Activated T-helper 17 cell treated with anti-CD3 and anti-CD28 coated beads, Interleukin-2, amount 50 U/mL, for 72 hours (primary cell): ENCODE measurements around the gene ZNF365. TPM values are rescaled to one million over a fixed set of nuclear protein-coding genes. Genes with fewer than 3 reads are reported as not detected.
A peak's percentile ranks its signal among the peaks of the same experiment; 100 is the strongest.
"Not testable (repeated sequence)": the region's sequence is repeated elsewhere in the genome, so short reads cannot be mapped to it uniquely, and the experiment has no call there.

ENCODE experiments used
- ATAC-seq: fragments of 150-1000 bp; cut with Tn5 transposase; replicated peaks from 2 replicates; pipeline ENCODE4 v1.10.0; 2021; ENCODE audit warnings: mild to moderate bottlenecking, moderate library complexity
- H3K27ac Mint-ChIP-seq: one replicate; pipeline ENCODE4 v1.8.0; 2022; ENCODE audit warnings: mixed read lengths
- H3K27me3 Mint-ChIP-seq: one replicate; pipeline ENCODE4 v1.8.0; 2022; ENCODE audit warnings: mixed read lengths
- H3K36me3 Mint-ChIP-seq: one replicate; pipeline ENCODE4 v1.8.0; 2022; ENCODE audit warnings: low read depth, mild to moderate bottlenecking, mixed read lengths
- H3K4me1 Mint-ChIP-seq: one replicate; pipeline ENCODE4 v1.8.0; 2022; ENCODE audit warnings: mixed read lengths
- H3K4me3 Mint-ChIP-seq: one replicate; pipeline ENCODE4 v1.8.0; 2022; ENCODE audit warnings: mild to moderate bottlenecking, mixed read lengths
- H3K9me3 Mint-ChIP-seq: one replicate; pipeline ENCODE4 v1.8.0; 2022; ENCODE audit warnings: mixed read lengths
- total RNA-seq, 2 donors: library from RNA; stranded (reverse); gene quantifications; one replicate each; pipeline ENCODE4 v1.2.3, GENCODE V29; 2022

The ZNF365 gene
- total RNA-seq, 2 donors from 2014 or later = 0.15 to 0.19 TPM

DNA sequence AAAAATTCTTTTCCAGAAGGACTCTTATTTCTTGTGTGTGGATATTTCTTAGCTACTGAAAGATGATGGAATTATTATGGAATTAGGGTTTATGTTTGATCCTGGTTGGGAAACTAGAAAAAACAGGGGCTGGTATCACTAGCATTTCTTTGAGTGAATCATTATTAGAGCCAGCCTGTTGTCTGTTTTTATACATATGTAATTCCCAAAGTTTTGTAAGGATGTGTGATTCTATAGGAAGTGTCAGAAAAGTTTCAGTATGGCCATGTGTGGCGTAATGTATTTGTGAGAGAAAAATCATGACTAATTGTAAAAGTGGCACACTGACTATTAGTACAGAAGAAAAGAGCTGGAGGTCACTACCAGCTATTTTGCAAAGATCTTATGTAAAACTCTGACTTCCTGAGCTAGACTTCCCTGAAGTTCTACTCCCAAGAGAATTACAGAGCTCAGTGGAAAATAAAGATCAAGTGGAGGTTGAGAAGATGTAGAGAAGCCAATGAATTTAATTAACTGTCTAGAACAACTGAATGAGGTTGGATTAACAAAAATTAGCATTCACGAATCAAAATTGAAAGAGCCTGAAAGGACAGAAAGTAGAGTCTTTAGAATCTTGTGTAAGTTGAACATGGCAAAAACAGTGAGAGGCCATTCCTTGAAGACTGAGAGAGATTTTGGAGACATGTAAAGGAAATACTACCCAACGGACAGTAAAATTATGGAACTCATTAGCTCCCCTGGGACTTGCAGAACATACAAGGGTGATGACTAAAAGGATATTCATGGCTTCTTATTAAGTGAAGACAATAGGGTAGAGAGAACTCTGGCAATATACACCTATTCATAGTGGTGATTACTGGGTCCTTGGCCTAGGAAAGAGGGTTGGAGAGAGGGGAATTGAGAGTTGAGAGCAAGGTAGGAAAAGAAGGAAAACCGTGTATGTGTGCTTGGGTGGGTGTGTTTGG lies 12.5 kb downstream of the ZNF365 start:
- Mint-ChIP-seq H3K27ac (no peak overlapping the region), H3K4me1 (peaks cover 24% of the 10 kb centered on the region), H3K4me3 (no peak overlapping the region), H3K9me3 (peaks cover 5% of the 10 kb centered on the region), H3K36me3 (no peaks in the 10 kb centered on the region), H3K27me3 (no peaks in the 10 kb centered on the region)
- ATAC-seq = no peak

DNA sequence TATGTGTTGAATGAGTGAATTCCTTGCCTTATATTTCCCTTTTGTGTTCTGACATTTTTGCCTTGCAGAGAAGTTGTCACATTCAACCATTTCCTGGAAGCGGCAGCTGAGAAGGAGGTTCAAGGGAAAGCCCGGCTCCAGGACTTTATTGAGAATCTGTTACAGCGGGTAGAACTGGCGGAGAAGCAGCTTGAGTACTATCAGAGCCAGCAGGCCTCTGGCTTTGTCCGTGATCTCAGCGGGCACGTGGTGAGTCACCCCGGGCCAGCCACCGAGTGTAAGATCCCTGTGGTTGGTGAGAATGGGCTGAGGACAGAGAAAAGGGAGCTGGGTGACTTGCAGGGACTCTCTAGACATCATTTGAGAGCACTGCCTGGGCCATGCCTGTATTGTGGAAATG lies 14.2 kb downstream of the ZNF365 start:
- Mint-ChIP-seq H3K4me3 (no peak overlapping the region), H3K36me3 (no peaks in the 10 kb centered on the region), H3K4me1 (peaks cover 19% of the 10 kb centered on the region), H3K27me3 (no peaks in the 10 kb centered on the region), H3K27ac (no peak overlapping the region), H3K9me3 (peaks cover 5% of the 10 kb centered on the region)
- no peak for ATAC-seq

DNA sequence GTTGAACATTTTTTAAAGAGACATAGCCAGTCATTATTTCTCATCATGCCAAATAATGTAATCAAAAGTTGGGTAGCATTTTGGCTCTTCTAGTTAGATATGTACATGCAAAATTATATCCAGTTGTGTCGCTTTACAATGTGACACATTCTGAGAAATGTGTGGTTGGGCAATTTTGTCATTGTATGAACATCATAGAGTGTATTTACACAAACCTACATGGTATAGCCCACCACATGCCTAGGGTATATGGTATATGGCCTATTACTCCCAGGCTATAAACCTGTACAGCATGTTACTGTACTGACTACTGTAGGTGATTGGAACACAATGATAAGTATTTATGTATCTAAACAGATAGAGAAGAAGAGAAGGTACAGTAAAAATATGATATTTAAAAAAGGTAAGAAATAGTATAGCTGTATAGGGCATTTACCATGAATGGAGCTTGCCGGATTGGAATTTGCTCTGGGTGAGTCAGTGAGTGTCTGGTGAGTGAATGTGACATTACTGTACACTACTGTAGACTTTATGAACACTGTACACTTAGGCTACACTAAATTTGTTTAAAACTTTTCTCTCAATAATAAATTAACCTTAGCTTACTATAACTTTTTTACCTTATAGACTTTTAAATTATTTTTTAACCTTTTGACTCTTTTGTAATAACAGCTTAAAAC lies 16.5 kb downstream of the ZNF365 start:
- peak; percentile 66 for ATAC-seq
- no peaks in the 10 kb centered on the region for H3K36me3 Mint-ChIP-seq
- peaks cover 5% of the 10 kb centered on the region for H3K9me3 Mint-ChIP-seq
- H3K27ac Mint-ChIP-seq = no peak overlapping the region
- peaks cover 5% of the 10 kb centered on the region for H3K4me1 Mint-ChIP-seq
- H3K27me3 Mint-ChIP-seq = peaks cover 6% of the 10 kb centered on the region
- no peak overlapping the region for H3K4me3 Mint-ChIP-seq

DNA sequence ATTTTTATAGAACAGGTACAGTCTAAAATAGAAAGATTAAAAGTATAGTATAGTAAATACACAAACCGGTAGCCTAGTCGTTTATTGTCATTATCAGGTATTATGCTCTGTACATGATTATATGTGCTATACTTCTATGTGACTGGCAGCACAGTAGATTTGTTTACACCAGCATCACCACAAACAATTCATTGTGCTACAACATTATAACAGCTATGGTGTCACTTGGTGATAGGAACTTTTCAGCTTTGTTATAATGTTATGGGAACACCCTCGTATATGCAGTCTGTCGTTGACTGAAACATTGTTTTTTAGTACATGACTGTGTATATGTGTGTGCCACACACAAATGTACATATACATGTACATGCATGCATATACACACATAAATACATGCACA lies 19.1 kb downstream of the ZNF365 start:
- ATAC-seq = no peak
- H3K9me3 Mint-ChIP-seq = no peaks in the 10 kb centered on the region
- H3K4me1 Mint-ChIP-seq = no peaks in the 10 kb centered on the region
- H3K4me3 Mint-ChIP-seq = no peak overlapping the region
- H3K27ac Mint-ChIP-seq = no peak overlapping the region
- H3K36me3 Mint-ChIP-seq = no peaks in the 10 kb centered on the region
- H3K27me3 Mint-ChIP-seq = peaks cover 6% of the 10 kb centered on the region

DNA sequence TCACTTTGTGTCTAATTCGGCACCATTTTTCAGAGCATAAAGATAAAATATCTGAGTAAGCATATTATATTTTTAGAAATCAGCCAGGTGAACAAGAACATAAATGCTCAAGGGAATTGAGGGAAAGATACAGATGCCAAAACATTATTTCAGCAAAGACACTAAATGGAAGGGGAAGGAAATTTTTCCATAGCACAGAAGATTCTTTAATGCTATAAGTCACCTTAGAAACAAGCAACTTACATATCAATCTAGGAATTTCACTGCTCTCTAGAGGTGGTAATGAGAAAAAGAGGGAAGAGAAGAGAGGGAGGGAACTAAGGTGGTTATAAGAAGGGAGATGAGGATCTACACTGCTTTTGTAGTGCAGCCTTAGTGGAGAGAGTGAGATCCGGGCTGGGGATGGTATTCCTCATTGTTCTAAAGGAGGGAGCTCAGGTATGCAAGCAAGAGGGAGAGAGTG lies 20.4 kb downstream of the ZNF365 start:
- Mint-ChIP-seq H3K4me3 (no peak overlapping the region), H3K9me3 (no peaks in the 10 kb centered on the region), H3K27ac (no peak overlapping the region), H3K36me3 (no peaks in the 10 kb centered on the region), H3K4me1 (no peaks in the 10 kb centered on the region), H3K27me3 (peaks cover 6% of the 10 kb centered on the region)
- ATAC-seq = no peak

DNA sequence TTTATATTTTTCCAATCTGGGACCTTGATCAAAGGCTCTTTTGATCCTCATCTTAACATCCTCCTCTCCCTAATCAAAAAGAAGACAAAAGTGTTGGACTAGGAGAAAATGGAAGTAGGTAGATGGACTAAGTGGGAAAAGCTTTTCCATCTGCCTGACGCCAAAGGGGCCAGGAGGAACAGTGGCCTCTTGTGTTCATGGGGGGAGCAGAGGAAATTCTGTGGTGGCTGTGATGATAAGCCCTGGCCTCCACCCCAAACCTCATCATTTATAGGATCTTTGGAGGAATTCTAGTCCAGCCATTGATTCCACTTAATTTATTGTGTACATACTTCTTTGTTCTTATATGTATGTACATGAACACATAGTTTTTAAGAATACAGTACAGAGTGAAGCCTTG lies 21.7 kb downstream of the ZNF365 start:
- no peak overlapping the region for H3K27ac Mint-ChIP-seq
- no peak for ATAC-seq
- no peaks in the 10 kb centered on the region for H3K36me3 Mint-ChIP-seq
- peaks cover 6% of the 10 kb centered on the region for H3K27me3 Mint-ChIP-seq
- no peaks in the 10 kb centered on the region for H3K4me1 Mint-ChIP-seq
- H3K4me3 Mint-ChIP-seq = no peak overlapping the region
- H3K9me3 Mint-ChIP-seq = no peaks in the 10 kb centered on the region

DNA sequence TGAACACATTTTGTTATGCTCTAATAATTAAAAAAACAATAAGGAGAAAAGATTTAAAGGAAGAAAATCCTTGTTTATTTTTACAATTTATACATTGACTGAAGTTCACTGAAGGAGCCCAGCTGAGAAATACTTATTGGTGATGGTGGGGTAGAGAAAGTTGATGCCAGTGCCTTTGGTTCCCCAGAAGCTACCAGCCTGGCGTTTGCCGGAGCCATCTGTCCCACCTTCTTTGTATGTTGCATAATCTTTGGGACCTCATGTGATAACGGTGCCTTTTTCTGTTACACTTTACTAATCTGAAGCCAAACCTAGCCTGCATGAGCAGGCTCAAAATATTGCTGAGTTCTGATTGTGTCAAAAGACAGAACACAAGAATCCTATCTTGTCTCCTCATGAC lies 22.7 kb downstream of the ZNF365 start:
- Mint-ChIP-seq H3K27ac (no peak overlapping the region), H3K4me3 (no peak overlapping the region), H3K27me3 (peaks cover 6% of the 10 kb centered on the region), H3K4me1 (no peaks in the 10 kb centered on the region), H3K9me3 (no peaks in the 10 kb centered on the region), H3K36me3 (no peaks in the 10 kb centered on the region)
- ATAC-seq = no peak

DNA sequence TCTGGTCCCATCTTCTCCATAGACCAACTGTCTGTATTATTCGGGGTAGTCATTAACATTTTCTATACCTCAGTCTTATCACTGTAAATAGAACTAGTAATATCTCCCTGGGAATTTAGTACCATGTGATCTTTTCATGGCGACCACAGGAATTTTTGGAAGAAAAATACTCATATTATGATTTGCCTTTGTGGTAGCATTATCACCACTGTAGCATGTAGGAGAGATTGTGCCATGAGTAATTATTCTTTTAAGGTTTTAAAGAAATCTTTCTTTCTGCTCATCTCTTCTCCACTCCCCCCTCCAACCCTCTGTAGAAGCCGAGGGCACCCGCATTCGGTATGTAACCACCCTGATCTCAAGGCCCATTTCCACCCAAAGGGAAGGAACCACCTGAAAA lies 25.0 kb downstream of the ZNF365 start:
- Mint-ChIP-seq H3K36me3 (no peaks in the 10 kb centered on the region), H3K27ac (no peak overlapping the region), H3K4me3 (no peak overlapping the region), H3K9me3 (no peaks in the 10 kb centered on the region), H3K27me3 (peaks cover 9% of the 10 kb centered on the region), H3K4me1 (no peaks in the 10 kb centered on the region)
- no peak for ATAC-seq

DNA sequence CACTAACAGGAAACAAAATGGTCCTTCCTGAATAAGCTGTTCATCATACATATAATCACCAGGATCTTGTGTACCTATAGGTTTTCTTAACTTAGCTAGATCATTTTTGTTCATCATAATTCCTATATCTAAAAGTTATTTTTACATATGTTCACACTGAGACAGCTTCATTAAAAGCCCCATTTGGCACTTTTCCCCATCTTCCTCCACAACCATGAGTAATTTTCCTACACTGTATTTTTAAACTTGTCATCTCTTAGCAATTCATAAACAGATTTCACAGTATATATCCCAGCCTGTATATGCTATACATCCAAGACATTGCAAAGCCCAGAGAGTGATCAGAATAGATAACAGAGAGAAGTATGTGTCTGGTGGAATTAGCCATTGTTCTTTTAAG lies 28.3 kb downstream of the ZNF365 start:
- H3K4me1 Mint-ChIP-seq = no peaks in the 10 kb centered on the region
- ATAC-seq = no peak

DNA sequence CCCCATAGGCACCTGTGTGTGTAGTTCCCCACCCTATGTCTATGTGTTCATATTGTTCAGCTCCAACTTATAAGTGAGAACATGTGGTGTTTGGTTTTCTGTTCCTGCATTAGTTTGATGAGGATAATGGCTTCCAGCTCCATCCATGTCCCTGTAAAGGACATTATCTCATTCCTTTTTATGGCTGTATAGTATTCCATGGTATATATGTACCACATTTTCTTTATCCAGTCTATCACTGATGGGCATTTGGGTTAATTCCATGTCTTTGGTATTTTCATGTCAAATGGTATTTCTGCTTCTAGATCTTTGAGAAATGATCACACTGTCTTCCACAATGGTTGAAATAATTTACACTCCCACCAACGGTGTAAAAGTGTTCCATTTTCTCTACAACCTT lies 36.4 kb downstream of the ZNF365 start:
- H3K36me3 Mint-ChIP-seq, H3K4me3 Mint-ChIP-seq, H3K27me3 Mint-ChIP-seq, H3K4me1 Mint-ChIP-seq, ATAC-seq, H3K27ac Mint-ChIP-seq: not testable (repeated sequence)
- H3K9me3 Mint-ChIP-seq = peaks cover 15% of the 10 kb centered on the region

More for the DNA sequence above, 28.3 kb downstream of the ZNF365 start:
- peaks cover 3% of the 10 kb centered on the region for H3K27me3 Mint-ChIP-seq
- H3K36me3 Mint-ChIP-seq = no peaks in the 10 kb centered on the region
- no peak overlapping the region for H3K4me3 Mint-ChIP-seq
- no peak overlapping the region for H3K27ac Mint-ChIP-seq
- H3K9me3 Mint-ChIP-seq = peaks cover 2% of the 10 kb centered on the region

DNA sequence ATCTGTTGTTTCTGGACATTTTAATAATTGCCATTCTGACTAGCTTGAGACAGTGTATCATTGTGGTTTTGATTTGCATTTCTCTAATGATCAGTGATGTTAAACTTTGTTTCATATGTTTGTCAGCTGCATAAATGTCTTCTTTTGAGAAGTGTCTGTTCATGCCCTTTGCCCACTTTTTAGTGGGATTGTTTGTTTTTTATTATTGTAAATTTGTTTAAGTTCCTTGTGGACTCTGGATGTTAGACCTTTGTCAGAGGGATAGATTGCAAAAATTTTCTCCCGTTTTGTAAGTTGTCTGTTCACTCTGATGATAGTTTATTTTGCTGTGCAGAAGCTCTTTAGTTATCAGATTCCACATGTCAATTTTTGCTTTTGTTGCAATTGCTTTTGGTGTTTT lies 36.8 kb downstream of the ZNF365 start:
- Mint-ChIP-seq H3K9me3 (peaks cover 15% of the 10 kb centered on the region), H3K27me3 (peaks cover 13% of the 10 kb centered on the region)

DNA sequence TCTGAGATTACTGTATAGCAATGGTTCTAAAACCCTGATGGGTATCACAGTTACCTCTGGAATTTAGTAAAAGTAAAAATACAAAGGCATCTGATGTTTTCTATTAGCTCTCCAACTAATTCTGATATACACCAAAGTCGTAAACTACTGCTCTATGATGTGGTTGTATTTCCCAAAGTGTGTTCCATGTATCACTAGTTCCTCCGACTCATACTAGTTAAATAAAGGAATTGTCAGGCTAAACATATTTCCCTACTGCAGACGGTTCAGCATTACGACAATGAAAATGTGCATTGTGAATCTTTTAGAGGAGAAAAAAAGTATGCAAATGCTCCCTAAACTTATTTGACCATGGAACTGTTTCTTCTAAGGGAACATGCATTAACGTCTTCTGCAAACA lies 38.9 kb downstream of the ZNF365 start:
- Mint-ChIP-seq H3K4me1 (no peaks in the 10 kb centered on the region), H3K27me3 (peaks cover 18% of the 10 kb centered on the region), H3K4me3 (no peak overlapping the region), H3K36me3 (no peaks in the 10 kb centered on the region), H3K9me3 (peaks cover 9% of the 10 kb centered on the region), H3K27ac (no peak overlapping the region)
- ATAC-seq = no peak

More for the DNA sequence above, 36.8 kb downstream of the ZNF365 start:
- ATAC-seq, H3K27ac Mint-ChIP-seq, H3K4me3 Mint-ChIP-seq, H3K36me3 Mint-ChIP-seq, H3K4me1 Mint-ChIP-seq: not testable (repeated sequence)

DNA sequence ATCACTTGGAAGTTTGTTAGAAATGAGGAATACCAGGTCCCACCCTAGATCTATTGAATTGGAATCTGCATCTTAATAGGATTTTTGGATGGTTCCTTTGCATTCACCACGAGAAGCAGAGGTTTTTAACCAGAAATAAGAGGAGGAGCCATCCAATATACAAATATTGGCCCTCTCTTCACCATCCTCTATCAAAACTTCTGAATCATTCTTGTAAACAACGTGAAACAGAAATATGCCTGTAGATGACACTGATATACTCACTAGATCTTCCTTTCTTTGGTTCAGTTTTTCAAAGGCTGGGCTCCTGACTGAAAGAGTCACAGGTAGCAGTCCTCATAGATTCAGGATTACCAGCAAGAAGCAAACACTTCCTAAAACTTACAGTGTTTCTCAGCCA lies 39.5 kb downstream of the ZNF365 start:
- Mint-ChIP-seq H3K27ac (no peak overlapping the region), H3K9me3 (peaks cover 6% of the 10 kb centered on the region), H3K4me1 (no peaks in the 10 kb centered on the region), H3K36me3 (no peaks in the 10 kb centered on the region), H3K27me3 (peaks cover 18% of the 10 kb centered on the region), H3K4me3 (no peak overlapping the region)
- ATAC-seq = no peak

DNA sequence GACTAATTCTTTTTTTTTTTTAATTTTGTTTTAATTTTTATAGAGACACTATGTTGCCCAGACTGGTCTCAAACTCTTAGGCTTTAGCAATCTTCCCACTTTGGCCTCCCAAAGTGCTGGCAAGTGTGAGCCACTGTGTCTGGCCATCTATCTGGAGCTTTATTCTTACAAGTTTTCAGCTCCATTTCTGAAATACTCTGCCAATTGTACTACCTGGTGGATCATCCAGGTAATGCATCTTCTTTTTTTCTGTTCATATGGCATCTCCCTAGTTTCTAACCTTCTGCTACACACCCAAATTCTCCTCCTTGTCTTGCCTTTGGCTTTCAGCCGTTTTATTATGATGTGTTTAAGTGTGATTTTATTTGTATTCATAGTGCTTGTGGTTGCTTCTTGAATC lies 40.2 kb downstream of the ZNF365 start:
- Mint-ChIP-seq H3K4me3 (no peak overlapping the region), H3K27ac (no peak overlapping the region), H3K9me3 (peaks cover 3% of the 10 kb centered on the region), H3K27me3 (peaks cover 15% of the 10 kb centered on the region), H3K4me1 (no peaks in the 10 kb centered on the region), H3K36me3 (no peaks in the 10 kb centered on the region)
- no peak for ATAC-seq

DNA sequence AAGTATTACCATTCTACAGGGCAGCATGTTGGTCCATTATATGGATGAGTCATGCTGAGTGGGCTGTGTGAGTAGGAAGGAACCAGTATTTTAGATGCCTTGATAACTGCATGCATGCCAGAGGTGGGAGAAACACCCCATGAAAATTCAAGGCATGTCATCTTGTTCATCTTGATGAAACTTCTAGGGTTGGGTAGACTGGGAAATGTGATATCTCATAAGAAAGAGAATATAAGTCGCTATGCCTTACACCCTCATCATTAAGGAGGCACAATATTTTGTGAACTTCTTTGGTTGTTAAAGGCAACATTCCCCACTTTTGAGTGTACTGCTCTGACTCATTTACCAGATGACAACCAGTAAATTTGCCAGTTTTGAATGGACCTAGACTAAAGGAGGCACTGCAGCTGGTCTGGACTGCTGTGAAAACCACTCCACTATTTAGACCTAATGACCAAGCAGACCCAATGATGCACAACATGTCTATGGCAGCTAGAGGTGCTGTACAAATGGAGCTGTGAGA lies 48.0 kb downstream of the ZNF365 start:
- Mint-ChIP-seq H3K27ac (no peak overlapping the region), H3K27me3 (no peaks in the 10 kb centered on the region), H3K4me3 (no peak overlapping the region), H3K9me3 (no peaks in the 10 kb centered on the region), H3K36me3 (no peaks in the 10 kb centered on the region), H3K4me1 (peaks cover 9% of the 10 kb centered on the region)
- ATAC-seq = no peak
